GM18507 (cell line): ENCODE results near the gene CPAMD8.

Experiments
- DNase-seq: peaks from one replicate; pipeline ENCODE4 v3.0.0; 2011; ENCODE audit warnings: low read depth; ENCODE audit not compliant: insufficient read length; ENCODE audit errors: extremely low spot score
- FAIRE-seq: peaks from 2 replicates; lab custom pipeline; 2011; peaks lifted over from hg19 to GRCh38; lab: Jason Lieb, UNC

Gene CPAMD8

GRCh38 chr19:16867211-16867610 is 159.4 kb downstream of the CPAMD8 start:
- no peak for FAIRE-seq
- no peak for DNase-seq

GRCh38 chr19:16862826-16863415 is 163.7 kb downstream of the CPAMD8 start:
- no peak for FAIRE-seq
- DNase-seq, result no peak

- no peak for DNase-seq
- FAIRE-seq, result no peak
These were observed 164.8 kb downstream of the CPAMD8 start for GRCh38 chr19:16861834-16862233.

DNA sequence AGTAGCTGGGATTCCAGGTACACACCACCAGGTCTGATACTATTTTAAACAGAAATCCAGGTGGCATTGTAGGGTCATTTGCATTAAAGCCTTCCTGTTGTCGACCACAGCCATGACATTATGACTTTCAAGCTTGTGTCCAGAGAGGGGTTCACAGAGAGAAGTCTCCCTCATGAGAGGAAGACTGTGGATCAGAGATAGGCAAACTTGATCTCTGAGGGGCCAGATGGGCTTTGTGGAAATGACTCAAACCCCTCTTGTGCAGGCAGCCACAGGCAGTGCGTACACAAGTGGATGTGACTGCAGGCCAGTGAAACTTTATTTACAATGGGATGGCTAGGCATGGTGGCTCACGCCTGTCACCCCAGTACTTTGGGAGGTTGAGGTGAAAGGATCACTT is 165.6 kb downstream of the CPAMD8 start:
- FAIRE-seq (no peak), DNase-seq (no peak)

GRCh38 chr19:16860118-16860517 is 166.5 kb downstream of the CPAMD8 start:
- FAIRE-seq, result no peak

GRCh38 chr19:16859626-16860025 is 167.0 kb downstream of the CPAMD8 start:
- DNase-seq (no peak), FAIRE-seq (no peak)

More at GRCh38 chr19:16860118-16860517, 166.5 kb downstream of the CPAMD8 start:
- DNase-seq, result no peak

GRCh38 chr19:16856091-16856490 is 170.5 kb downstream of the CPAMD8 start:
- DNase-seq (no peak), FAIRE-seq (no peak)

- FAIRE-seq (no peak), DNase-seq (no peak)
These were observed 173.5 kb downstream of the CPAMD8 start for GRCh38 chr19:16853066-16853465.

DNA sequence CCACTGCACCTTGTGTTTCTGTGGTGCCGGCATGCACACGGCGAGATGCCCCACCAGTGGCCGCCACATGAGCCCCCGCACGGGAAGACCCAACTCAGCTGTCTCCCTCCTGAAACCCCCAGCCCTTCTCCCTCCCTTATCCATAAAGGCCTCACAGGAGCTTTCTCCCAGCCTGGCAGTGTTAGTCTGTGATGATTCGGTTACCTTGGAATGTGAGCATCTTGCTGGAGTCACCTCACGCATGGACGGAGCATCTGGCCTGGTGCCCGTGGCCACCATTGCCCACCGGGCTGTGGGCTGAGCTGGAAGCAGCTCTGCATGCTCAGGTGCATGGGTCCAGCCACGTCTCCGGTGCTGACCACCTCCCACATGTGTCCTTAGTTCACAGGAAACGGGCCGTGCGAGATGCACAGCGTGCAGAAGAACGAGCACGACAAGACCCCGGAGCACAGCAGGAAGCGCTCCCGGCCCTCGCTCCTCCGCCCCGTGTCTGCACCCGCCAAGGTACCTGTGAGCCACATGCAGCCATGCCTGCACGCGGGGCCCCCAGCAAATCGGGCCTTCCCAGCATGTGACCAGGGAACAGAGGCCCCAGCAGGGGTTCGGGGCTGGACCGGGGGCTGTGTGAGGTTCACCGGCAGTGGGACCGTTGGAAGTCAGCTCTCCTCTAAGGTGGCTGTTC is 175.4 kb downstream of the CPAMD8 start:
- no peak for DNase-seq

DNA sequence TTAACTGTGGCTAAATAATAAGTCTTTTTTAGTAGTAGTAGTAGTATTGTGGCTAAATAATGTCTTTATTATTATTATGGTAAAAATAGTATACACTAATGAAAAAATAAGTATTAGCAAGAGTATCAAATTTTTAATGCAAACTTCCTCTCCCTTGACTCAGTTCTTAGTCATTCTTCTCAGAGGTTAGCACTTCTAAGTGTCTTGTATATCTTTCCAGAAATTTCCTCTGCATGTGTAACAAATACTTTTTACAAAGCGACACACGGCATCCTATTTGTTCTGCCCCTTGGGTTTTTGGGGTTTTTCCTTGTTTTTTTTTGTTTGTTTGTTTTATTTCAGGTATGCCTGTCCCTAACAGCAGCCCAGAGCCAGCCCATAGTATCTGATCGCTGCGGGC is 176.5 kb downstream of the CPAMD8 start:
- no peak for FAIRE-seq
- no peak for DNase-seq

More for the DNA sequence above, 175.4 kb downstream of the CPAMD8 start:
- no peak for FAIRE-seq

DNA sequence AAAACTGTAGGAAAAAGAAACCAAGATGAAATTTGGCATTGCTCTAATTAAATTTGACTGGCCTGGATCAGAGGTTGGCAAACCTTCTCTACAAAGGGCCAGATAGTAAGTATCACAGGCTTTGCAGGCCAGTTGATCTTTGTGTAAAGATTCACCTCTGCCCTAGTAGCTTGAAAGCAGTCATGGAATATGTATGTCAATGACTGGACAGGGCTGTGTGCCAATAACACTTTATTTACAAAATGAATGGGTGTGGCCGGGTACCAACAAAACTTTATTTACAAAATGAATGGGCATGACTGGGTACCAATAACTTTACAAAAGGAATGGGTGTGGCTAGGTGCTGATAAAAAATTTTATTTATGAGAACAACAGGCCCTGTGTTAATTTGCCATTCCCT is 177.4 kb downstream of the CPAMD8 start:
- no peak for DNase-seq
- no peak for FAIRE-seq

GRCh38 chr19:16847430-16847829 is 179.2 kb downstream of the CPAMD8 start:
- FAIRE-seq, result no peak
- no peak for DNase-seq

DNA sequence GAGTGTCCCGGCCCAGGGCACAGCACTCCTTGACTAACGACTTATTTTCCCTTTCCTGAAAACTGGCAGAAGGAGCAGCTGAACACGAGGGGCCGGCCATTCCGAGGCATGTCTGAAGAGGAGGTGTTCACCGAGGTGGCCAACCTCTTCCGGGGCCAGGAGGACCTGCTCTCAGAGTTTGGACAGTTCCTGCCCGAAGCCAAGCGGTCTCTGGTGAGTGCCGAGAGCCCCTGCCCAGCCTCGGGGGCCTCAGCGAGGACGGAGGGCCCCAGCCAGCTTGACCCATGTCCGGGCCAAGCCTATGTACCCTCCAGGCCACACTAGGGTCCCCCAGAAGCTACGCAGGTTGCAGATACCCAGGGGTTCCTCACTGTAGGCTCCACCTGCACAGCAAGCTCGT is 179.7 kb downstream of the CPAMD8 start:
- no peak for DNase-seq
- no peak for FAIRE-seq
